ENCODE data around the gene FRMD6.
"Not testable (repeated sequence)": the region's sequence is repeated elsewhere in the genome, so short reads cannot be mapped to it uniquely, and the experiment has no call there.

DNA sequence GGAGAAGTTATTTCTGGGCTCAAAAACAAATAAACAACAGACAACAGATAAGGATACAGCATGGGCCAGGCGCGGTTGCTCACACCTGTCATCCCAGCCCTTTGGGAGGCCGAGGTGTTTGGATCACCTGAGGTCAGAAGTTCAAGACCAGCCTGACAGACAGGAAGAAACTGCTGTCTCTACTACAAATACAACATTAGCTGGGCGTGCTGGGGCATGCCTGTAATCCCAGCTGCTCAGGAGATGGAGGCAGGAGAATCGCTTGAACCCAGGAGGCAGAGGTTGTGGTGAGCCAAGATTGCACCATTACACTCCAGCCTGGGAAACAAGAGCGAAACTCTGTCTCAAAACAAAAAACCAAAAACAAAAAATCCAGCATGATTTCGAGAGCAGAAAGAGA, 117.6 kb downstream of the FRMD6 start:
- TF ChIP-seq CTCF (IDR thresholded peaks at IDR 0.05); POLR2AphosphoS5 (IDR thresholded peaks at IDR 0.05); POLR2A (IDR thresholded peaks at IDR 0.05; ENCODE audit: low read depth); EP300 (IDR thresholded peaks at IDR 0.05): not testable (repeated sequence)

All from esophagus muscularis mucosa (tissue), 4 donors.